ENCODE results near the gene MACROD2.
"Not testable (repeated sequence)": the region's sequence is repeated elsewhere in the genome, so short reads cannot be mapped to it uniquely, and the experiment has no call there.

Gene MACROD2

DNA sequence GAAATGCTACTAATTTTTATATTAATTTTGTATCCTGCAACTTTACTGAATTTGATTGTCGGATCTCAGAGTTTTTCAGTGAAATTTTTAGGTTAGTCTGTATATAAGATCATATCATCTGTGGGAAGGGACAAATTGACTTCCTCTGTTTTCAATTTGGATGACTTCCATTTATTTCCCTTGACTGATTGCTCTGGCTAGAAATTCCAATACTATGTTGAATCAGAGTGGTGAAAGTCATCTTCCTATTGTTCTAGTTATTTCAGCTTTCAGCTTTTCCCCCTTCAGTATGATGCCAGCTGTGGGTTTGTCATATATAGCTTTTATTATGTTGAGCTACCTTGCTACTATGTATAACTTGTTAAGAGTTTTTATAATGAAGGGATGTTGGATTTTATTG lies 1806.7 kb downstream of the MACROD2 start:
- in situ Hi-C loops (cut with HindIII; ENCODE audit: low pct_unique_long_range_greater_than_20kb, low sequenced_read_pairs): no loop called here
- no peak for TF ChIP-seq JUND (IDR thresholded peaks at IDR 0.05; ENCODE audit: low read depth)
- no peak for DNase-seq (ENCODE audit: low read depth in 1 of 2, low spot score in 1 of 2)

DNA sequence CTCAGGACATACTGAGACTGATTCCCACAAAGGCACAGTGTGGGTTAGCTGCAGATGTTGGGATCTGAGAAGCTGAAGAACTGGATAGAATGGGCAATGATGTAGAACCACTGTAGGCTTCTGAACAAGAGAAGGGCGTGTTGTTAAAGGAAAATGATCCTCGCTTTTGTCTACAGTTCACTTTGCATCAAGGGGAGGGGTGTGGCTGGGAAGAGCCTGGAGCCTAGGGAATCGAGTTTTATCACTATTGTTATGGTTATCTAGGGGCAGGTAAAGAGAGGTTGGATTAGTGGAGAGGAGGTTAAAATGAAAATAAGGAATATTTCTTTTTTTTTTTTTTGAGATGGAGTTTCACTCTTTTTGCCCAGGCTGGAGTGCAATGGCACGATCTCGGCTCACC lies 1809.8 kb downstream of the MACROD2 start:
- in situ Hi-C loops (cut with HindIII; ENCODE audit: low pct_unique_long_range_greater_than_20kb, low sequenced_read_pairs): no loop called here
- no peak for DNase-seq (ENCODE audit: low read depth in 1 of 2, low spot score in 1 of 2)
- no peak for TF ChIP-seq JUND (IDR thresholded peaks at IDR 0.05; ENCODE audit: low read depth)

DNA sequence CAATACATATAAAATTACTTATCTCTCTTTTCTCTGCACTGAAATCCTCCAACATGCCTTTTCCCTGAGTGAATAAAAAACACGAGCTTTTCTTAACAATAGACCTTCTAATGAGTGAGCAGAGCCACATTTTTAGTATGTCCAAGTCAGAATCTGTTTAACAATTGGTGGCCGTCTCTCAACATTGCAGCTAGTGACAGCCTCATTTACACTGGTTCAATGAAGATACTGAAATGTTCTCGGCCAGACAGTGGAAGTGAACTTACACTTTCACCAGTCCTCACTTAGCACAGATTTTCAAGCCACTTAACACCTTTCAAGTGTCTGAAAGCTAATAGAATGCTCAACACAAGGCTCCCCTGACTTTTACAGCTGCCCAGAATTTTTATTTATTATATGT lies 1810.8 kb downstream of the MACROD2 start:
- TF ChIP-seq JUND (IDR thresholded peaks at IDR 0.05; ENCODE audit: low read depth): no peak
- in situ Hi-C loops (cut with HindIII; ENCODE audit: low pct_unique_long_range_greater_than_20kb, low sequenced_read_pairs): no loop called here
- DNase-seq (ENCODE audit: low read depth in 1 of 2, low spot score in 1 of 2): no peak

- no peak for TF ChIP-seq JUND (IDR thresholded peaks at IDR 0.05; ENCODE audit: low read depth)
- no peak for DNase-seq (ENCODE audit: low read depth in 1 of 2, low spot score in 1 of 2)
- in situ Hi-C loops (cut with HindIII; ENCODE audit: low pct_unique_long_range_greater_than_20kb, low sequenced_read_pairs): no loop called here
Measured at GRCh38 chr20:15807271-15807670, 1812.0 kb downstream of the MACROD2 start.

- in situ Hi-C loops (cut with HindIII; ENCODE audit: low pct_unique_long_range_greater_than_20kb, low sequenced_read_pairs); DNase-seq (ENCODE audit: low read depth in 1 of 2, low spot score in 1 of 2): not testable (repeated sequence)
Measured at GRCh38 chr20:15807771-15808170, 1812.5 kb downstream of the MACROD2 start.

GRCh38 chr20:15811951-15812350 lies 1816.6 kb downstream of the MACROD2 start:
- in situ Hi-C loops (cut with HindIII; ENCODE audit: low pct_unique_long_range_greater_than_20kb, low sequenced_read_pairs): no loop called here
- DNase-seq (ENCODE audit: low read depth in 1 of 2, low spot score in 1 of 2): no peak
- no peak for TF ChIP-seq JUND (IDR thresholded peaks at IDR 0.05; ENCODE audit: low read depth)

GRCh38 chr20:15812696-15813095 lies 1817.4 kb downstream of the MACROD2 start:
- in situ Hi-C loops (cut with HindIII; ENCODE audit: low pct_unique_long_range_greater_than_20kb, low sequenced_read_pairs): no loop called here
- TF ChIP-seq JUND (IDR thresholded peaks at IDR 0.05; ENCODE audit: low read depth): no peak
- DNase-seq (ENCODE audit: low read depth in 1 of 2, low spot score in 1 of 2): no peak

- no peak for TF ChIP-seq JUND (IDR thresholded peaks at IDR 0.05; ENCODE audit: low read depth)
- in situ Hi-C loops (cut with HindIII; ENCODE audit: low pct_unique_long_range_greater_than_20kb, low sequenced_read_pairs): no loop called here
- no peak for DNase-seq (ENCODE audit: low read depth in 1 of 2, low spot score in 1 of 2)
Measured at GRCh38 chr20:15814360-15814759, 1819.0 kb downstream of the MACROD2 start.

GRCh38 chr20:15814911-15815310 lies 1819.6 kb downstream of the MACROD2 start:
- TF ChIP-seq JUND (IDR thresholded peaks at IDR 0.05; ENCODE audit: low read depth): peak; percentile 59; the same call in 1 of the 2 replicates
- DNase-seq (ENCODE audit: low read depth in 1 of 2, low spot score in 1 of 2): peak in 1 of 2 experiments; percentile 20
- in situ Hi-C loops (cut with HindIII; ENCODE audit: low pct_unique_long_range_greater_than_20kb, low sequenced_read_pairs): no loop called here

DNA sequence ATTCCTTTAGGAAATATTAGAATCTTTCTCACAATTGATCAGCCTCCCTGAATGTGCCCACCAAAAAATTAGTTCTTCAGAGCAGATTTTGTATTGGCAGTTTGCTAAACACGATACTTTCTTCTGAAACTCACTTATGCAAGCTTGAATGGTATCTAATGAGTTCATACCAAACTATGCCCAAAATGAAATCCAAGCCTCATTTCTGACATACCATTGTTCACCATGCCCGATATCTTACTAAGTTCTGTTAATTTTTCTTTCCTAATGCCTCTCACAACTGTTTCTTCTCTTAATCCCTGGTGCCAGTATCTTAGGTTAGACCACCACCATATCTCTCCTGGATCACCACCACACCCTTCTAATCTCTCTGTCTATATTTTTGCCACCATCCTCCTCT lies 1822.0 kb downstream of the MACROD2 start:
- in situ Hi-C loops (cut with HindIII; ENCODE audit: low pct_unique_long_range_greater_than_20kb, low sequenced_read_pairs): no loop called here
- DNase-seq (ENCODE audit: low read depth in 1 of 2, low spot score in 1 of 2): no peak
- TF ChIP-seq JUND (IDR thresholded peaks at IDR 0.05; ENCODE audit: low read depth): no peak

DNA sequence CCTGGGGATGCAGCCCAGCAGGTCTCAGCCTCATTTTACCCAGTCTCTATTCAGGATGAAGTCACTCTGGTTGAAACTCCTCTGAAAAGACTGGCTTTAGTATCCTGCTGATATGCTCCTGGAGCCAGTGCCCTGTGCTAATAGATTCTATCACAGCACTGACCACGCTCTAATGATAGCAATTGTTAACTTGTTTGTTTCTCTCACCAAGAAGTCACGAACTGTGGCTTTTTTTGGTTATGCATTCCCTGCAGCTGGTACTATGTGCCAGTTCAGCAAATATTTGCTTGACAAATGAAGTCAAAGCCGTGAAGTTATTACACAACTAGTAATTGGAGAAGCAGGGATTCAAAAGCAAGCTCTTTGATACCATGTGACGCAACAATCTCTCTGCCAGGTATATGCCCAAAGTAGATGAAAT lies 1823.3 kb downstream of the MACROD2 start:
- peak in 1 of 2 experiments; percentile 73 for DNase-seq (ENCODE audit: low read depth in 1 of 2, low spot score in 1 of 2)
- in situ Hi-C loops (cut with HindIII; ENCODE audit: low pct_unique_long_range_greater_than_20kb, low sequenced_read_pairs): no loop called here
- TF ChIP-seq JUND (IDR thresholded peaks at IDR 0.05; ENCODE audit: low read depth): no peak

DNA sequence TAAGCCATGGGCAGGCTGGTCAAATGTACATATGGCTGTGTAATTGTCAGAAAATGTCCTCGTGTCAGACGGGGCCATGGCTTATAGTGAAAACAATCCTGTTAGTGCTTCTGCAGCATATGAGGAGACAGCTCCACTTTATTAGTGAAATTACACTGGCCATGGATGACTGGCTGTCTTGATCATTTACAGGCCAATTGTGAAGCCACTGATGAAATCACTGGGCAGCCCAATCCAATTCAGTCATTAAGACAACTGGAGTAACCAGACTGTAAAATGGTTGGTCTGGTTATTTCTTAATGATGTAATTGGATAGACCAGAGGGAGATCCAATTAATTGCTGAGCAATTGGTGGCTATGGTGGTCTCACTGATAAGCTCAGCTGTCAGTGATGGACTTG lies 1828.4 kb downstream of the MACROD2 start:
- in situ Hi-C loops (cut with HindIII; ENCODE audit: low pct_unique_long_range_greater_than_20kb, low sequenced_read_pairs): no loop called here
- no peak for DNase-seq (ENCODE audit: low read depth in 1 of 2, low spot score in 1 of 2)
- TF ChIP-seq JUND (IDR thresholded peaks at IDR 0.05; ENCODE audit: low read depth): no peak

- TF ChIP-seq JUND (IDR thresholded peaks at IDR 0.05; ENCODE audit: low read depth): no peak
- DNase-seq (ENCODE audit: low read depth in 1 of 2, low spot score in 1 of 2): no peak
- in situ Hi-C loops (cut with HindIII; ENCODE audit: low pct_unique_long_range_greater_than_20kb, low sequenced_read_pairs): no loop called here
Measured at GRCh38 chr20:15827628-15828027, 1832.3 kb downstream of the MACROD2 start.

GRCh38 chr20:15831201-15831600 lies 1835.9 kb downstream of the MACROD2 start:
- TF ChIP-seq JUND (IDR thresholded peaks at IDR 0.05; ENCODE audit: low read depth): no peak
- no peak for DNase-seq (ENCODE audit: low read depth in 1 of 2, low spot score in 1 of 2)
- in situ Hi-C loops (cut with HindIII; ENCODE audit: low pct_unique_long_range_greater_than_20kb, low sequenced_read_pairs): no loop called here

Data from T47D (cell line).